HG02973 (cell line): Measurements from ENCODE around the gene CDH22.

Experiments used
- ATAC-seq: cut with Tn5 transposase; IDR thresholded peaks from one replicate; pipeline ENCODE4 v1.9.1; 2021; ENCODE audit warnings: moderate library complexity; ENCODE audit not compliant: unreplicated experiment

CDH22 gene

DNA sequence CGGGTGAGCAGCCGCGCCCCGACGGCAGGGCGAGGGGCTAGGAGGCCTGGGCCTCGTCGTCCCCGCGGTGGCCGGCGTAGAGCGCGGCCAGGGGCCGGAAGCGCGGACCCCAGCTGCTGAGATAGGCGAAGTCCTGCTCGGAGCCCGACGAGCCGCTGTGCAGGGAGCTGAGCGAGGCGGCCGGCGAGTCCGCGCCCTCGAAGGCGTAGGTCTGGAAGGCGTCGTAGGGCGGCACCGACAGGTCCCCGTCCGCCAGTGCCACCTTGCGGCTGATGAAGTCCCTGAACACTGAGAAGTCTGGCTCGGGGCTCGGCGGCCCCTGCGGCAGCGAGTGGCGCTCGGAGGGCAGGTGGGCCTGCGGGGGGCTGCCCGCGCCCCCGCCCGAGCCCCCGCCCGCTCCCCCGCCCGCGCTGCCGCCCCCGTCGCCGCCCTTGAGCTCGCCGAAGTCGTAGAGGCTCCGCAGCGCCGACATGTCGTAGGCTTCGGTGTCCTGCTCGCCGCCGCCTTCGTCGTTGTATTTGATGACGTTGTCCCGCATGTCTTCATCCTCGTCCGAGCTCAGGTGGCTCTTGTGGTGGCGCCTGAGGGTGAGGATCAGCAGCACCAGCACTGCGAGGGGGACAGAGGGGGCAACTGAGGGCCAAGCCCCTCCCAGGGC lies 133.7 kb downstream of the CDH22 start:
- ATAC-seq: no peak

- no peak for ATAC-seq
Observed at GRCh38 chr20:46173652-46174468, 134.4 kb downstream of the CDH22 start.

DNA sequence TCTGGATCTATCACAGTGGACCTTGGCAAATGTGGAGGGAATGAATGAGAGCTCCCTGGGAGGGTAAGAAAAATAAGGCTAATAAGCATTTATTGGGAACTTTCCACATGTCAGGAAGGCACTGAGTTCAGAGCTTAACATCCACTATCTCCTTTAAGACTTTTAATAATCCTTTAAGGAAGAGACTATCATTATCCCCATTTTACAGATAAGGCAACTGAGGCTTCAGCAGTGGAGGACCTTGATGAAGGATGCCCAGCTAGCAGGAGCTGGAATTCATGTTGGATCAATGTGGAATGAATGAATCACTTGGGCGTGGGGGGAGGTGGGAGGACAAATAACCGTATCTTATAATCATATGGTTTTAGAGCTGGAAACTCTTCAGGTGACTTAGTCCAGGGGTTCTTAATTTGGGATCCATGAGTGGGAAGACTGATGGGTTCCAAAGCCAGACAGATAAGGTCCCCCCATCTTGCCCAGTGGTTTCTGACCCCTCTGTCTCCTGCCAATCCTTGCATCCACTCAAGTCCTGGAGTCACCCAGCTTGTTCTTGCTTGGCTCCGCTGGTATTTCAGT lies 135.2 kb downstream of the CDH22 start:
- ATAC-seq: no peak

DNA sequence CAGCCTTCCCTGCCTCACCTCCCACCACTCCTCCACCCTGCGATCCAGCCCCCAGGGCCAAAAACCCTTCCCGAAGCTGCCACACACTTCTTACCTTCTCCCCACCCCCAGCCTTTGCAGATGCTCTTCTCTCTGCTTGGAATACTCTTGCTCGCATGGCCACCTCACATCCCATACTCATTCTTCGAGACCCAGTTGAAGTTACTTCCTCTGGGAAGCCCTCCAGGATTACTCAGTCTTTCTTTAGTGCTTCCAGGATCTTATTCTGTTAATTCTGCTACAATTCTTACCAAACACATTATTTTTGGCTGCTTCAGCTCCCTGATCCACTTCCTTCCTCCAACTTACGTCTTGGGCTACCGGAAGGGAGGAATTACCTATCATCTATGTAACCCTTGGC lies 135.8 kb downstream of the CDH22 start:
- no peak for ATAC-seq

GRCh38 chr20:46171909-46172308 lies 136.4 kb downstream of the CDH22 start:
- no peak for ATAC-seq

- ATAC-seq: no peak
Observed at GRCh38 chr20:46171476-46171875, 136.8 kb downstream of the CDH22 start.

DNA sequence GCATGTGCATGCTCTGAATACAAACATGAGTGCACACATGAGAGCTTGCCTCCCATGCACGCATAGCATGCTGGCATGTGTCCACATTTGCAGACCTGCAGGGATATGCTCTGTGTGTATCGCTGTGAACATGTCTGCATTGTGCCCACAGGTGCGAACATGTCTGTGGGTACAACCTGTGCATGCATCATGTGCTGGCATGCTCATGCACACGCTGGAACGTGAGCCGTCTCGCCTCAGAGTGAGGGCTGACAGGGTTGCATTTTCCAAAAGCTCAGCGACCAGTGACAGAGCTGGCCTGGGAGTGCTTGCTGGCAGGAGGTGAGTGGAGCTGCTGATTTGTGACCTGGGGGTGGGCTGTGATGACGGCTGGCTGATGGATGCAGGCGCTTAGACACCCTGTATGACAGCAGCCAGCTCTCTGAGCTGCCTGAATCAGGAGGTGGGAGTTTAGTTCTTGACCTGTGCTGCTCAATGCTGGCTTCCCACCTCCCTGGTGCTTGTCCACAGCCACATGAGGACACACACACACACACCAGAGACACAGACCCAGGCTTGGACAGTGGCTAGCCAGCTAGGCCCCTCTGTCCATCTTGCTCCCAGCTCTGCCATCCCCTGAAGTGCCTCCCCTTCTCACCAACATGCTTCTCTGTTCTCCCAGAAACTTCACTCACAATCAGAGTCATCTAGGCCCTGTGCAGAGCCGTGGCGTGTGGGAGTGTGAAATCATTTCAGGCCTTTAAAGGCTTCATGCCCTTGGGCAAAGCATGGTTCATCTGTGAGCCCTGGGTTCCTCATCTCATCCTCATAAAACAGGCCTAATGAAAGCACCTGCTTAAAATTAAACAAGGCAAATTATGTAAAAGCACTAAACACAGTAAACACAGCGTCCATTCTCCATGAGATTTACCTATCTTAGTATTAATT lies 138.8 kb downstream of the CDH22 start:
- ATAC-seq: no peak

GRCh38 chr20:46168438-46168837 lies 139.9 kb downstream of the CDH22 start:
- ATAC-seq: no peak

DNA sequence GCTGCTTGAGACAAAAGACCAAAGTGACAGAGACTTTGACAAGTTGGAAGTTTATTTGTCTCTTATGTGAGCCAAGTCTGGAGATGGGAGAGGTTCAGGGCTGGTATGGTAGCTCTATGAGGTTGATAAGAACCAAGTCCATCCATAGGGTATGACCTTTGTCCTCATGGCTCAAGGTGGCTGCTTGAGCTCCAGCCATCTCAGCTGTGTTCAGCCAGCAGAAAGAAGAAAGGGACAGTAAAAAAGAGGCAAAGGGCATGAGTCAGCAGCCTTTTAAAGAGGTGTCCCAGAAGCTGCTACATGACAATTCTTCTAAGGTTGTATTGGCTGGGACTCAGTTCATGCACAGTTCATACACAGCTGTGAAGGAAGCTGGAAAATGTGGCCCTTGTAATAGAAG lies 141.2 kb downstream of the CDH22 start:
- no peak for ATAC-seq

DNA sequence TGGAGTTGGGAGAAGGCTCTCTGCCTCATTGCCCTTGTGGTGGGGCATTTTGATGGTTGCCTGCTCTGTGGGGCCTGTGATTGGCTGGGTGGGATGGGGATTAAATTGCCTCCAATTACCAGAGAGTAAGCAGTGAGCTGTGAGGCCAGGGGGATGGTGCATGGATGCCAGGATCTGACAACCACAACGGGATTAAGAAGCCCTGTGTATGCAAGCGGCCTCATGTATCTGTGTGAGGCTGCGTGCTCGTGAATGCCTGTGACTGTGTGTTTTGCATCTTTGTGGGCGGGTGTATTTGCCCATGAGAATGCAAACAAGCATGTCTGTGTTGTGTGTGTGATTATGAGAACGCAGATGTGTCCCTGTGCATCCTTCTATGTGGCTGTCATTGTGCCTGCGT lies 144.0 kb downstream of the CDH22 start:
- no peak for ATAC-seq

GRCh38 chr20:46161921-46162320 lies 146.4 kb downstream of the CDH22 start:
- no peak for ATAC-seq

GRCh38 chr20:46160661-46161060 lies 147.6 kb downstream of the CDH22 start:
- ATAC-seq: no peak

DNA sequence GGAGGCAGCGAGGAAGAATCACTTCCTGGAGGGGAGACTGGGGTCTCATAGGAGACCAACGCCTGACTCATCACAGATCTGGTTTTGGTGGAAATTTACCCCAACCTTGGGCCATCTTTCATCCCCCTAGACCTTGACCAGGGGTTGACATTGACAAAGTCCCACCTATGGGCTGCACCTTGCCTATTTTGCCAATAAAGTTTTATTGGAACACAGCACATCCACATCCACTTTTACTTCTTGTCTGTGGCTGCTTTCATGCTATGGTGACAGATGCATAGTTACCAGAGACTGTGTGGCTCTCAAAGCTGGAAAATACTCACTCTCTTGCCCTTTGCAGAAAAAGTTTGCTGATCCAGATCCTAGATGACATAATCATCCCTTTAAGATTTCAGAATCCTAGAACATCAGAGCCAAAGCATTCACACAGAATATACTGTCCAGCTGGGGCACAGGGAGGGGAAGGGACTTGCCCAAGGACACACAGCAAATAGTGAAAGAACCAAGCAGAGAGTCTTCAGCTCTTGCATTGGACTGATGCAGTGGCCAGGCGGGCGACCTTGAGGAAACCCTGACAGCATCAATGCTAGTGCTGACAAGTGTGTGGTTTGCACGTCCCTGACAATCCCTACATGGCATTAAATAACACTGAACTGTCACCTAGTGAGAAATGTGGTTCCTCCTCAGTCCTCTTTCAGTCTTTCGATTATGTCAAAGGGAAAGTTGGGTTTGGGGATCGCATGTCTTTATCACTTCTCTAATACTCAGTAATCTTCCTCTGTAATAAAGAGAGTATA lies 149.0 kb downstream of the CDH22 start:
- no peak for ATAC-seq

DNA sequence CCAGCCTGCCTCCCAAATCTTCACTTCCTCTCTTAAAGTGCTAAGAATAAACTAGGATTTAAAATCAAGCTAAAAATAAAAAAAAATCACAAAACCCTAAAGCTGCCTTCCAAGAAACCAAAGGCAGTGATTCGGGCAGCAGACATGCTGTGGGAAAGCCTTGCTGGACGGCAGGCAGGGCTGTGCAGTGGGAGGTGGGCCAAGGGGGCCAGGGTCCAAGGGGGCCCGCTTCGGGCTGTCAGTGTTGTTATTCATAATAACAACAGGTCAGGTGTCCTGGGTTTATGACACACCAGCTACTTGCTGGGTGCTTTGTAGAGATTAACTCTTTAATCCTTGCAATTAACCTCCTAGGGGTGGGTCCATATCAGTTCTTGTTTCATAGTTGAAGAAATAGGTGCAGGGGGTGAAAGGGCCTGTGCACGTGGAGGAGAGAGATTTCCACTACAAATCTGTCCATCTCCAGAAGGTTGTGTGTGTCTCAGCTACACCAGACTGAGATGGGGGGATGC lies 149.8 kb downstream of the CDH22 start:
- ATAC-seq: no peak

- ATAC-seq: no peak
Observed at GRCh38 chr20:46157625-46158024, 150.7 kb downstream of the CDH22 start.

DNA sequence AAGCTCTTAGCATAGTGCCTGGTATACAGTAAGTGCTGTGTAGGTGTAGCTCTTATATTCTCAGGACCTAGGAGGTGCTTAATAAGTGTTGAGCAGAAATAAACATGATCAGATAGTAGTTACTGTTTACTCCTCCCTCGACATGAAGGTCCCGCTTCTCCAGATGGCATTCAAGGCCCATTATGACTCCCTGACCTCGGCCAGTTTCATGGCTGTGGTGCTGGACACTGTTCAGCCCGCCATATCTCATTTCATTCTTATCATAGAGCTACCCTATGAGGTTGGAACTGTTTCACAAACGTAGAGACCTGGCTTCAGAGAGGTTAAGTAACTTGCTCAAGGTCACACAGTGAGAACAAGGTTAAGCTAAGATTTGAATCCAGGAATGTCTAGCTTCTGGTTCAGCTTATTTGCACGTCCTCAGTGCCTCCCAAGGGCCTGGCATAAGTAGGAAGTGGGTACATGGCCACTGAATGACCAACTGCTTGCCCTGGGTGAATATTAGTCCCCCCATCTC lies 151.2 kb downstream of the CDH22 start:
- ATAC-seq: no peak

DNA sequence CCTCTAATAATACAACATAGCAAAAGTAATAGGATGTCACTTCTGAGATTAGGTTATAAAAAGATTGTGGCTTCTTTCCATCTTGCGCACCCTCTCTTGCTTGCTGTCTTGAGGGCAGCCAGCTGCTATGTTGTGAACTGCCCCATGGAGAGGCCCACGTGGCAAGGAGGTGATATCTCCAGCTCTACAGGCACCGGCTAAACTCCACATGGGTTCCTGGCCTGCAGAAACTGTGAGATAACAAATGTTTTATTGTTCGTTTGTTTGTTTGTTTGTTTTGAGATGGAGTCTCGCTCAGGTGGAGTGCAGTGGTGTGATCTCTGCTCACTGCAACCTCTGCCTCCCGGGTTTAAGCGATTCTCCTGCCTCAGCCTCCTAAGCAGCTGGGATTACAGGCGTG lies 152.2 kb downstream of the CDH22 start:
- ATAC-seq: no peak

DNA sequence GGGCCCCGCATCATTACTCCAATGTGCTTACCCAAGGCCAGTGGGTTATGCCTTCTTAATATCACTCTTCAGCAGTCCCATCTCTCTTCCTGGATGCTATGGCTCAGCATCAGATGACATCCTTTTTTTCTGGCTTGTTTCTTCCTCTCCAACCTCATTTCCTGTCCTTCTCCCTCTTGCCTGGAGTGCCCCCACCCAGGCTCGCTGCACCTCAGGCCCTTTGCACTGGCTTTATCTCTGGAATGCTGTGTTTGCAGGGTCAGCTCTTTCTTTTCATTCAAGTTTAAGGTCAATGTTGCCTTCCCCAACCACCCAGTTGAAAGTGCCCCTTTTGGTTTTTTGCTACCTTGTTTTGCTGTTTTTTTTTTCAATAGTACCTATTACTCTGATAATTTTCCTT lies 153.5 kb downstream of the CDH22 start:
- ATAC-seq: no peak

DNA sequence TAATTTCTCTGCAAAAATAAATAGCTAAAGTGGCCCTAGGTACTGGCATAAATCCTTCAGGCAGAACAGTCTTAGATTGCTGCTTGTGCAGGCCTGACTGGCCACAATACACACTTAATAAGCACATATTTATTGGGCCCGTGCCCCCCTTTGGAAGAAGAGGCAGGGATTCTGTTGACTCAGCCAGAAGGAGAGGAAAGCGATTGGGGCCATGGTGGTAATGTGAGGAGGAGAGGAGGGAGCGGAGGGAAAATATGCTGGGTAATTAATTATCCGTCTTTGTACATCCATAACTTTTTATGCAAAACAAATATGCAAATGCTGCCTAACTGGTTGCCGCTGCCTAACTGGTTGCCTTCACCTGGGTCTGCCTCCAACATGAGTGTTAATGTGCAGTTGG lies 154.0 kb downstream of the CDH22 start:
- no peak for ATAC-seq
